GM21515 (cell line): ENCODE results near the gene B3GNT3.

Experiments used
- ATAC-seq: cut with Tn5 transposase; IDR thresholded peaks from one replicate; pipeline ENCODE4 v1.9.1; 2021; ENCODE audit not compliant: unreplicated experiment

The B3GNT3 gene, protein sequence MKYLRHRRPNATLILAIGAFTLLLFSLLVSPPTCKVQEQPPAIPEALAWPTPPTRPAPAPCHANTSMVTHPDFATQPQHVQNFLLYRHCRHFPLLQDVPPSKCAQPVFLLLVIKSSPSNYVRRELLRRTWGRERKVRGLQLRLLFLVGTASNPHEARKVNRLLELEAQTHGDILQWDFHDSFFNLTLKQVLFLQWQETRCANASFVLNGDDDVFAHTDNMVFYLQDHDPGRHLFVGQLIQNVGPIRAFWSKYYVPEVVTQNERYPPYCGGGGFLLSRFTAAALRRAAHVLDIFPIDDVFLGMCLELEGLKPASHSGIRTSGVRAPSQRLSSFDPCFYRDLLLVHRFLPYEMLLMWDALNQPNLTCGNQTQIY

DNA sequence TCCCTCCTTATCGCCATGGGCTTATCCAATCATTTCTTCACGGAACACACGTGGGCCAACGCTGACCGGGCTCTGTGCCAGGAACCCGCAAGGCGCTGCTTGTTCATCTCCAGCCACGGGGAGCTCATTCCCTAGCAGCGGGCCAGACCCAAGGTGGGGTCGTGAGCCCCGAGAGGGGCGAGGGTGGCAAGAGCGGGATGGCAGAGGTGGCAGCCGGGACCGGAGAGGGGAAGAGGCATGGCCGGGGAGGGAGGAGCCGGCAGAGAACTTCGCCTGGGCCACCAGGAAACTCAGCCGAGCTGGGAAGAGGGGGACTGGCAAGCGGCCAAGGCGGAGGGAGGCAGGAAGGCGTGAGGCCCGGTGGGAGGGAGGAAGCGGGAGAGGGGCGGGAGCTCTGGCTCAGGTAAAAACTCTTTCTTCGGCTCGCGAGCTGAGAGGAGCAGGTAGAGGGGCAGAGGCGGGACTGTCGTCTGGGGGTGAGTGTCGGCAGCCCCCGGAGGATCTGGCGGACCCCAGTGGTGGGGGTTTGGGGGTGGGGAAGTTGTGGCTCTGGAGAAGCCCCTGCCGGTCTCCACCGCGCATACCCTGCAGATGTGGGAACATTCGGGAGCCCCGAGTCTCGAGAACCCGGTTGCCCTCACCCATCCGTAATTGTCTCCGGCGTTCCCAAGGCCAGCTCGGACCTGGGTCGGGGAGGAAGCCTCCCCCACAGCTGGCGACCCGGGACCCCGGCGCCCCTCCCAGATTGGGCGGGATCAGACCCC lies at the start of gene B3GNT3:
B3GNT3 (plus strand) TSS at position 408 of the 764 bp plus-strand sequence. CDS start 12,670 bp downstream, outside the sequence.
- ATAC-seq, result no peak

DNA sequence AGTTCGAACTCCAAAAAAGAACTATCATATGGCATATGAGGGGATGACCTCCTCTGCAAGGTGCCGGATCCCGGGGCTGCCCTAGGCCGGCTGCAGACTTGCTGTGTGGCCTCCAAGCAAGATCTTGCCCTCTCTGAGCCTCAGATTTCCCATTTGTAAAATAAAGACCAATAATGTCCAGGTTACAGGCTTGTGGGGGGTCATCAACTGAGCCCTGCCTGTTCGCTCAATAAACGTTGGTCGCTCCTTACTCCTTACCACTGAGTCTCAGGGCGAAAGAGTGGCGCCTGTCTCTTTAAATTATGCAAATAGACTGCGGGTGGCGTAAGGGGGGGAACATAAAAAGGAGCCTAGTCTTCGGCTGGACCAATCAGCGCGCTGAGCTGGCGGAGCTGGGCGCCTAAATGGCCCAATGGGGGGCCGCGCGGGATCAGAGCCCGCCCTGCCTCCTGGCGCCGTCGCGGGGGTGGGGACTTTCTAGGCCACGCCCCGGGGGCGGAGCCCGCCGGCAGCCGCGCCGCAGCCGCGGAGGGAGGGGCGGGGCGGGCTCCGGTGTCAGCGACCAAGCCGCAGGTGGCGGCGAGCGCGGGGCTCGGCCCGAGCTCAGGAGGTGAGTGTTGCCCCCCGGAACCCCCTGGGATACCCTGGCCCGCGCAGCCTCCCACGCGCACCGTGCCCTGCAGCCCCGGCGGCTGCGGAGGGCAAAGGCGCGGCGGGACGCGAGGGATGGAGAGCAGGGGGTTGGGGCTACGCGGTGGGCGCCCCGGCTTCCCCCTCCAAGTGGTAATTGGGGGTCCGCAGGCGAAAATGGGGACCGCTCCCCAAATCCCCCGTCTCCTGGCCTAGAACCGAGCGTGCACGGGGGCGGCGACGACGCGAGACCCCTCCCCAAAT lies 47.5 kb upstream of the B3GNT3 start:
- ATAC-seq, result peak; percentile 71

DNA sequence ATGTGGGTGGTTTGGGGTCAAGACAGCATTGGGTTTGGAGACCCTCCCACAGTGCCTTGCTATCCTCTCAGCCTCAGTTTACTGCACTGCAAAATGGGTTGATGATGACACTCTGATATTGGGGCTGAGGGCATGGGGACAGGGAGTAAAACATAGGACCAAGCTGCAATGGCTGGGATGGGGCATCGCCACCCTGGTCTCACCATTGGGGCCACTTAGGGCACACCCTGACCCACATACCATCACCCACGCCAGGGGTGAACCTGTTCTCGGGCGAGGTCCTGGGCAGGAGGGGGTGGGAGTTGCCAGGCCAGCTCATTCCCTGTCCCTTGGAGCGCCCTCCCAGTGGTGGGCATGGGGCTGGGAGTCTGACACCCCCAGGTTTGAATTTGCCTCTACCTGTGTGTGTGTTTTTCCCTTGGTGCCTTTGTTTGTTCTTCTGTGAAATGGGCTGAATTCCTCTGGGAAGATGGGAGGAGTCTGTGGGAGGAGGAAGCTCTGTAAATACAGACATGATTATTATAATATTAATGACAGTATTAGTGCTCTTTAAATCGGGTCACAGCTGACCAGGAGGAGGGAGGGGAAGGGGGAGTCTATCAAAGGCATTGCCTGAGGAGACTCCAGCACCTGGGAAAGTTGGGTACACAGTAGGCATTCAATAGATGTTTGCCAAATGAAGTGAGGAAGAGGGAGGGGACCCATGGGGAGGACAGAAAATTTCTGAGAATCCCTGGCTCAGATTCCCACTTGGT lies 45.9 kb upstream of the B3GNT3 start:
- ATAC-seq, result no peak

DNA sequence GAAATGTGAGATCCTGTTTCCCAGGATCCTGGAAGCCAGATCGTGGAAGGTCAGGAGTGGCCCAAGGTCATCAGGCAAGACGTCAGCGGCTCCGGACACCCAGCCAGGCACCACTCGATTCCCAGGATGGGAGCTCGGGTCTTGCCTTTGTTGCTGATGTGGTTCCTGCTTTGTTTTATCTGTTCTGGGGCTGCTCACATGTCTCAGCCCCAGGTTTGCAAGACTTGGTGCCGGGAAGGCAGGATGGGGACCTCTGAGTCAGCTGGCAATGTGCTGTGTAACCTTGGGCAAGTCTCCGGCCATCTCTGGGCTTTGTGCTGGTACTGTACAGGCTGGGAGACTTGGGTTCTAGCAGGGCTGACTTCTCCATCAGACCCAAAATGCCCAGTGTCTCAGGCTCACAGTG lies 45.0 kb upstream of the B3GNT3 start:
- ATAC-seq, result no peak

DNA sequence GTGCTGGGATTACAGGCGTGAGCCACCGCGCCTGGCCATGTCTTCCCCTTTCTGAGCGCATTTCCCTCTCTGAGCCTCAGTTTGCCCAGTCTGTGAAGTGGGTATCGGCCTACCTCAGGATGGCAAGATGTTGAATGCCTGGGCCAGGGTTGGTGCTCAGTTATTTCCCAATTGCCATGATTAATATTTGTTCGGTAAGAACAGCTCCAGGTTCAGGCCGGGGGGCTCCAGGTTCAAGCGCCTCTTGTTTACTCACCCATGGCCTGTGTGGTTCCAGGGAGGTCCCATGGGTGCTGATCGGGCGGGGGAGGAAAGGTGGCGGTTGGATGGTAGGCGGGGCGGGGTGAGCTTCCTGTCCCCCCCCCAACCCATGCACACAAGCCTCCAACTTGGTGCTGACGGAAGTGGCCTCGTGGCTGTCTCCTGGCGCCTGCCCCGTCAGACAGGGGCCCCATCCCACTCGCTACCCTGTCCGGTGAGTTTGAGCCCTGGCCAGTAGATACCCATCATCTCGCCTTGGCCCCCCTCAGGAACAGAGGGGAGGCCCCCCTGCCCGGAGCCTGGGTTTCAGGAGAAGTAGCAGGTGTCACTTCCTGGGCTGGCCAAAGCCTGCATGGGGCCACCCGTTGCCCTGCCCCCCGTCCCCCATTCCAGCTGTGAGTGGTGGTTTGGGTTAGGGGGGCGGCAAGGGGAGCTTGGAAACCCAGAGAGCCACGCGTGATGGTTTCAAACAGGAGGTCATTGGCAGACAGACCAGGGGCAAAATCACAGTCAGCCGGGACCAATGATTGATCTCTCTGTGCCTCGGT lies 43.6 kb upstream of the B3GNT3 start, which contains the start of gene FCHO1:
FCHO1 (plus strand) TSS at position 375 of the 809 bp plus-strand sequence. CDS start 3,688 bp downstream, outside the sequence.
- peak; percentile 30 for ATAC-seq

DNA sequence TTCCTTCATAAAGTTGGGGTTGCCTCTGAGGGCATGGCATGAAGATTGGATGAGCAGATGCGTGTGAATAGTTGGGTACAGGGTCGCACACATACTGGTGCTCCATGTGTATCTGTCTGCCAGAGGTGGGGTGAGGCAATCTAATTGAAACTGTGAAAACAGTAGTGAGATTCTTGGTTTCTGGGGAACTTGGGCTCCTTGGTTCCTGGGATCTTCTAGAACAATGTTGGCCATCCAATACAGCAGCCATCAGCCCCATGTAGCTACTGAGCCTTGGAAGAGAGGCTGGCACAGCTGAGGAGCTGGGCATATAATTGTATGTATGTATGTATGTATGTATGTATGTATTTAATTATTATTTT lies 43.0 kb upstream of the B3GNT3 start:
- ATAC-seq, result no peak

DNA sequence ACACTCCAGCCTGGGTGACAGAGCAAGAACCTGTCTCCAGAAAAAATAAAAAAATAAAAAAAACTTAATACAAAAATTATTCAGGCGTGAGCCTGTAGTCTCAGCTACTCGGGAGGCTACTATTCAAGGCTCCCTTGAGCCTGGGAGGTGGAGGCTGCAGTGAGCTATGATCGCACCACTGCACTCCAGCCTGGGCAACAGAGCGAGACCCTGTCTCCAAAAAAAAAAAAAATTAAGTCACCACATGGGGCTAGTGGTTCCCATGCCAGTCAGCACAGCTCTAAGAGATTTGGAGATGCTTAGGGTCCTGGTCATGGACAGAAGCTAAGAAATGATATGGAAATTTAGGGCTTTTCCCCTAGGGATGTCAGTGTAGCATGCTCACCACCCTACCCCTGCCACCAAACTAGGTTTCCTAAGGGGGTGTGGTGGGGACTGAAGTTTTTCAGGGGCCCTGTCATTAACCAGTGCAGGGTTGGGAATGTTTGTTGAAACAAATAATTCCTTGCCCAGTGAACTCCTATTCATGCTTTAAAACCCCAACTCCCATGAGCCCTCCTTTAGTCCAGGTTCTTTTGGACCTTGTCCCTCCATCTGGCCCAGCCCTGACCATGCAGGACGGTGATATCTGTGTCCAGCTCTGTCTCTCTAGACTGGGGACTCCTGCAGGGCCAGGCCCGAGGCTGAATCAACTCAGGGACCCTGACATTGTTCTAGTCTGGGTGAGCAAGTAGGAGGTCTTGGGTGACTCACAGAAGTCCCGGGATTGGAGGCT lies 41.9 kb upstream of the B3GNT3 start:
- no peak for ATAC-seq

DNA sequence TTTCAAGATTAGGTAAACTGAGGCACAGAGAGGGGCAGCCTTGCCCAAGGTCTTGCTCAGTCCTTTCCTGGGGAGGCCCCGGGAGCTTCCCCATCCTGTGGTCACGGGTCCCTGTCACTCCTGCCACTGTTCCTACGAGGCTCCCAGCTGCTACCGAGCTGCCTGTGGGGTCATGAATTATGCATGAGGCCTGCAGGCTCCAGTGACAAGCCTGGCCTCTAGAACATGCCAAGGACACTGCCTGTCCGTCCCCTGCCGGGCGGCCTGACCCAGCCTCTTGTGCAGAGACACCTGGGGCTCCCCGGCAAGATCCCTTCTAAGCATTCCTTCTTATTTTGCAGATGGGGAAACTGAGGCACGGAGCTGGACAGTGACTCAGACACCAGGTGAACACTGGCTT lies 41.0 kb upstream of the B3GNT3 start:
- no peak for ATAC-seq

DNA sequence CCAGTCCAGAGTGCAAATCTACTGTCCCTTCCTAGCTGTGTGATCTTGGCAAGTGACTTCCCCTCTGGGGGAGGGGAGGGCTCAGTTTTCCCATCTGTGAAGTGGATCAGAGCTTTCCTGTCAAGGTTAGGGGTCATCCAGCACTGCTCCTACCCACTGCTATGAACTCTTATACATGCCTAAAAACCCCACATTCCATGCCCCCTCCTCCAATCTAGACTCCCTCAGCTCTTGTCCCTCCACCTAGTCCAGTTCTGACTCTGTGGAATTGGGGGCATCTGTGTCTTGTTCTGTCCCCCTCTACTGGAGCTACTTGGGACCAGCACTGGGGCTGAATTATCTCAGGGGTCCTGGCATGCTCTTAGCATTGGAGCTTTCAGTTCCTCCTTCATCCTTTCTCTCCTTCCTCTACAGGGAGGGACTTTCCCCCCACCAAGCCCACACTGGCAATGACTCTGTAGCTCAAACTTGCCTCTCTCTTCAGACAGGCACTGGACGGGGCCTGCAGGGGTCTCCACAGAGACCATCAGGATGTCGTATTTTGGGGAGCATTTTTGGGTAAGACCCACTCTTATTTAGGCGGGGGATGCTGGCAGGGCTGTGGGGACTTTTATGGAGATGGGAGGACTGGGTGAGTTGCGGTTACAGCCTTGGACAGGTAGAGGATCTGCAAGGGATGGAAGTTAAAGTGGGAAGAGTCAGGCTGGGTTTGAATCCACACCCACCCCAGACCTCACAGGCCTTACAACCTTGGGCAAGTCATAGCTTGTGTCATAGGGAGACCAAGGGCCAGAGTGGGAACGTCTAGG lies 40.1 kb upstream of the B3GNT3 start:
- peak; percentile 42 for ATAC-seq

DNA sequence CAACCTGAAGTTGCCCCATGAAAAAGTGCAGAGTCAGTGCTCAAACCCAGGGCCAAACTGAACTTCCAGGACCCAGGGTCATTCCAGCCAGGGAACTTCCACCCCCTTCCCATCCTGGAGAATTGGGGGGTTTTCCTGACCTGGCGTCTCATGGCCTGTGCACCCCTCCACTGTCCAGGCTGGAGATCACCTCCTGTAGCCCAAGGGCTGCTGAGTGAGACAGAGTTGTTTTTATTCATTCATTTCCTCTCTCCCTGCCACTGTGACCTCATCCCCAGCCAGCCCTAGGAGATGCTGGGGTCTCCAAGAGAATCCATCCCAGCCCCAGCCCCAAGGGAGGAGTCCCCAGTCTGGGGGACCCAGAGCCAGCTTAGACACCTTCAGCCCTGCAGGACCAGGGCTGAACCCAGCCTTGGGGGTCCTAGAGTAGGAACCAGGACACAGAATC lies 39.5 kb upstream of the B3GNT3 start:
- no peak for ATAC-seq

DNA sequence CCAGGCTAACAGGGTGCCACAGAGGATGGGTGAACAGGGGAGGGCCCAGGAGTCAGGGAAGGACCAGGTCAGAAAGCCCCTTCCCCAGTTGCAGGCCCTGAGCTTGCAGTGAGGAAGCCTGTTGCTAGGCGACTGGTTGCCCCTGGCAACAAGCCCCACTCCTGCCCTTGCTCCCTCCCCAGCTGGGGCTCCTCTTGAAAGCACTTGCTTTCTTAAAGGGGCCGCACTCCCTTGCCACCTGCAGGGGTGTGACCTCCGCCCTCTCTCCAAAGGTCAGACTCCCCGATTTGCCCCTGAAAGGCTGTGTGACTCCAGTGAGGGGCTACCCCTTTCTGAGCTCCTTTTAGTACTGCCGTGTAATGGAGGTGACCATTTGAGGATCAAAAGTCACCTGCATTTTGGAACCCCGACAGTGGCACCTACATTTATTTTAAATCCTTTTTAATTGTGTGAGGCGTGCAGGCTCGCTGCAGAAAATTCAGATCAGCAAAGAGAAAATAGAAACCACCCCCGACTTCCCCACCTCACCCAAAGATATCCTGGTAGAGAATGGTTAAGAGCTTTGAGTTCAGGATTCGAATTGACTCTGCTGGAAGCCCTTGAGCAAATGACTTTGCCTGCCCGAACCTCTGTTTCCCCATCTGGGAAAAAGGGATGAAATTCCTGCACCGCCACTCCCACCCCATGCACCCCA lies 38.8 kb upstream of the B3GNT3 start:
- ATAC-seq, result no peak

DNA sequence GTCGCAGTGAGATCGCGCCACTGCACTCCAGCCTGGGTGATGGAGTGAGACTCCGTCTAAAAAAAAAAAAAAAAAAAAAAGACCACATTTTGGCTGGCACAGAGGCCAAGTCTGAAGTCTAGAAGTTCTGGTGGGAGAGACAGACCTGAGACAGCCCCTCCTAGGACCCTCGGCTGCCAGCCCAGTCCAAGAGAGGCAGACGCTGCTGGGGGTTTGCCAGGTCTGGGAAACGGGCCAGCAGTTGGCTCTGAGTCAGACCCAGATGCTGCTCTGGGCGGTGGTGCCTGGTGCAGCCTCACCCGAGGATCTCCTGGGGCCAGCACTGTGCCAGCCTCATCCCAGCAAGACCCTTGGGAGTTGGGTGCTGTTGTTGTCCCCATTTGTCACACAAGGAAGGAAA lies 37.8 kb upstream of the B3GNT3 start:
- no peak for ATAC-seq

DNA sequence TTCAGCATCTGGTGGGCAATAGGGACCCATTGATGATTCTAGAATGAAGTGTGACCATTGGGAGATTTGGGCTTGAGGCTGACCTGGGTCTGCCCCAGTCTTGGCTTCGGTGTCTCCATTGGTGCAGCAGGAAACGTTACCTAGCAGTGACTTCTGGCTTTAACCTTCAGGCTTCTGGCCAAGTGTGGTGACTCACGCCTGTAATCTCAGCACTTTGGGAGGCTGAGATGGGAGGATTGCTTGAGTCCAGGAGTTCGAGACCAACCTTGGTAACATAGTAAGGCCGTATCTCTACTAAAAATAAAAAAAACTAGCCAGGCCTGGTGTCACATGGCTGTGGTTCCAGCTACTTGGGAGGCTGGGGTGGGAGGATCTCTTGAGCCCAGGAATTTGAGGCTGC lies 36.4 kb upstream of the B3GNT3 start:
- ATAC-seq, result no peak

DNA sequence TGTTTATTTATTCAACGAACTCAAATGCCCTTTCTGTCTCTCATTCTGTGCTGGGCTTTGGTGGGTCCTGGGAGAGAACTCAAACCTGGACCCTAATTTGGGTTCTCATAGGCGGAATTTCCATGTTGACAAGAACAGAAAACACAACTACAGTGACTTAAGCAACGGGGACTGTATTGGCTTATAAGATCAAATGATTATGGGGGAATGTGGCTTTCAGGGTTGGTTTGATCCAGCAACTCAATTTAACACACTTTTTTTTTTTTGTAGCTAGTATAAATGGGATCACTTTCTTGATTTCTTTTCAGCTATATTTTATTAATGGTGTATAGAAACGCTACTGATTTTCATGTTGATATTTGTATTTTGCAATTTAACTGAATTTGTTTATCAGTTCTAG lies 33.8 kb upstream of the B3GNT3 start:
- ATAC-seq, result no peak

DNA sequence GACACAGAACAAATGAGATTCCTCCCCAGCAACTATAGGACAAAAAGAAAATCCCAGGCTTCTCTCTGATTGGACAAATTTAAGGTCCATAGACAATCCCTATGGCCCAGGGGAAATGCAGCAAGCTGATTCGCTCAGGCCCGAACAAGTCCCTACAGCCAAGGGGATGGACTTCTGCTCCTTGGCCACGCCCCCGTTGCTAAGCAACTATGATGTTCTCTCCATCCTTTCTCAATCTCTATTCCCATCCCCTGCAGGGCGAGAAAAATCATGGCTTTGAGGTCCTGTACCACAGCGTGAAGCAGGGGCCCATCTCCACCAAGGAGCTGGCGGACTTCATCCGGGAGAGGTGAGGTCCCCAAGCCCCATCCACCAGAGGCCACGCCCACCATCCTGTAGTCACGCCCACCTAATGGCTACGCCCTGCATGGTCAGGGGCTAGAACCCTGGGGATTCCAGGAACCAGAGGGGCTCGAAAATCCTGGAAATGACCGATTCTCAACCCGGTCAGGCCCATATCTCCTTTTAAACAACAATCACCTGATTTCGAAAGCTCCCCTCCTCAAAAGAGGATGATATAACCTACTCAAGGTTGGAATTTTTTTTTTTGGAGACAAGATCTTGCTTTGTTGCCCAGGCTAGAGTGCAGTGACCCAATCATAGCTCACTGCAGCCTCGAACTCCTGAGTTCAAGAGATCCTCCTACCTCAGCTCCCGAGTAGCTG lies 32.3 kb upstream of the B3GNT3 start:
- ATAC-seq, result no peak

DNA sequence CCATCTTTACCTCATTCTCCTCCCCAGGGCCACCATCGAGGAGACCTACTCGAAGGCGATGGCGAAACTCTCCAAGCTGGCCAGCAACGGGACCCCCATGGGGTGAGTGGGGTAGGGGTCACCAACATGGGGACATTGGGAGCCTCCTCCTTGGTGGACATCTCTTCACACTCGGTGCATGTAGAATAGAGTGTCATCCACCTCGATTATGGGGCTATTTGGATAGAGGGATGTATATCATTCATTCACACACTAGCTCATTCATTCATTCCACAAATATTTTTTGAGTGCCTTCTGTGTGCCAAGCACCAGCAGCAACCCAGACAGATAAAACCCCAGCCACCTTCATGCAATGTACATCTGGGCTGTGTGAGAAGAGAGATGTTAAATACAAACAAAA lies 30.6 kb upstream of the B3GNT3 start:
- ATAC-seq, result no peak
